Keratinocyte (primary cell): ENCODE data around the gene EML5. TPM values are rescaled to one million over a fixed set of nuclear protein-coding genes. Genes with fewer than 3 reads are reported as not detected.

Source experiments
- DNase-seq: peaks from one replicate; pipeline ENCODE4 v3.0.0-alpha.2; 2011; ENCODE audit warnings: low read depth, missing footprints, low spot score
- FAIRE-seq: peaks from 2 replicates; lab custom pipeline; 2011; peaks lifted over from hg19 to GRCh38; lab: Jason Lieb, UNC
- H2AFZ ChIP-seq: 2 replicates; pipeline ENCODE4 v1.6.0; 2012; ENCODE audit warnings: low read length, control low read depth, inconsistent platforms; ENCODE audit not compliant: control insufficient read depth
- H3K27ac ChIP-seq: 2 replicates; pipeline ENCODE4 v1.5.1; 2011; ENCODE audit warnings: low read length; ENCODE audit not compliant: control insufficient read depth, insufficient read depth
- H3K27me3 ChIP-seq: 3 replicates; pipeline ENCODE4 v1.6.0; 2011; ENCODE audit warnings: low read length; ENCODE audit not compliant: control insufficient read depth, insufficient read depth; ENCODE audit errors: extremely low read depth
- H3K36me3 ChIP-seq, 2 experiments: 2 replicates in 1 of 2; 3 replicates in 1 of 2; pipeline ENCODE4 v1.5.1; 2011; ENCODE audit warnings: low read length in 2 of 2, mild to moderate bottlenecking in 1 of 2; ENCODE audit not compliant: control insufficient read depth in 2 of 2, insufficient read depth in 2 of 2; ENCODE audit errors: extremely low read depth in 1 of 2
- H3K4me1 ChIP-seq: 3 replicates; pipeline ENCODE4 v1.5.1; 2011; ENCODE audit warnings: low read length; ENCODE audit not compliant: control insufficient read depth, insufficient read depth; ENCODE audit errors: extremely low read depth
- H3K4me2 ChIP-seq: 3 replicates; pipeline ENCODE4 v1.6.0; 2011; ENCODE audit warnings: low read depth, low read length; ENCODE audit not compliant: control insufficient read depth, insufficient read depth; ENCODE audit errors: extremely low read depth
- H3K4me3 ChIP-seq, 3 experiments: fragments of 200-600 bp in 1 of 3; sonication (generic) in 1 of 3; 2 replicates in 2 of 3; 3 replicates in 1 of 3; pipeline ENCODE4 v1.5.1; 2011 to 2016; ENCODE audit warnings: low read length in 3 of 3, mild to moderate bottlenecking in 3 of 3, control low read depth in 2 of 3, inconsistent platforms in 1 of 3, low read depth in 1 of 3, mixed read lengths in 1 of 3, mixed run types in 1 of 3, moderate library complexity in 1 of 3; ENCODE audit not compliant: control insufficient read depth in 2 of 3, insufficient read depth in 2 of 3; ENCODE audit errors: extremely low read depth in 1 of 3
- H3K79me2 ChIP-seq: 2 replicates; pipeline ENCODE4 v1.6.0; 2012; ENCODE audit warnings: low read length; ENCODE audit not compliant: control insufficient read depth, insufficient read depth
- H3K9ac ChIP-seq: 3 replicates; pipeline ENCODE4 v1.6.0; 2011; ENCODE audit warnings: low read length; ENCODE audit not compliant: control insufficient read depth, insufficient read depth; ENCODE audit errors: extremely low read depth
- H3K9me1 ChIP-seq: 3 replicates; pipeline ENCODE4 v1.6.0; 2011; ENCODE audit warnings: low read length; ENCODE audit not compliant: control insufficient read depth, insufficient read depth; ENCODE audit errors: extremely low read depth
- H3K9me3 ChIP-seq: 2 replicates; pipeline ENCODE4 v1.5.1; 2012; ENCODE audit warnings: low read depth, low read length; ENCODE audit not compliant: control insufficient read depth
- H4K20me1 ChIP-seq: 3 replicates; pipeline ENCODE4 v1.6.0; 2011; ENCODE audit warnings: low read length; ENCODE audit not compliant: control insufficient read depth, insufficient read depth; ENCODE audit errors: extremely low read depth
- CTCF ChIP-seq, 3 experiments: IDR thresholded peaks in 1 of 3; conservative IDR thresholded peaks in 1 of 3; optimal IDR thresholded peaks in 1 of 3; 2 replicates in 2 of 3; 3 replicates in 1 of 3; pipeline versions ENCODE3 to v1.5.1; 2011; ENCODE audit warnings: low read length in 3 of 3, mild to moderate bottlenecking in 3 of 3, moderate library complexity in 2 of 3, control low read depth in 1 of 3, inconsistent platforms in 1 of 3; ENCODE audit not compliant: insufficient read depth in 2 of 3; ENCODE audit errors: extremely low read depth in 1 of 3
- EZH2 ChIP-seq: IDR thresholded peaks from one replicate; pipeline ENCODE4 v1.6.1; 2012; ENCODE audit warnings: inconsistent platforms, mild to moderate bottlenecking, low read length, moderate library complexity
- dilution Hi-C: fragments of 300-500 bp; cut with MboI; formaldehyde crosslinking; loops from one replicate; pipeline ENCODE4 v1.7.0; 2020; ENCODE audit warnings: low sequenced_read_pairs; ENCODE audit not compliant: extremely low pct_ligation_motif_present
- polyA plus RNA-seq, 5 experiments: library from polyadenylated mRNA; depleted of rRNA in 3 of 5; stranded (reverse) in 3 of 5; stranded (forward) in 1 of 5; unstranded in 1 of 5; fragments of >200 nt; gene quantifications; 1 replicate in 1 of 5; 2 replicates in 3 of 5; 3 replicates in 1 of 5; pipeline versions ENCODE4 v1.2.1 to v1.2.3, GENCODE V29; 2011 to 2012; ENCODE audit warnings: missing spikeins in 2 of 5, low read depth in 1 of 5, low replicate concordance in 1 of 5

Gene EML5
- polyA plus RNA-seq, 1 donor (not counting 4 experiments of a cell fraction or from before 2014, with no cell fraction given), result 1.4 TPM

GRCh38 chr14:88599761-88600439 is 192.9 kb downstream of the EML5 start:
- Histone ChIP-seq H3K4me1 (no peaks in the 10 kb centered on the region), H3K4me3 (no peak overlapping the region), H3K9ac (no peak overlapping the region), H3K27me3 (no peaks in the 10 kb centered on the region), H3K4me2 (no peak overlapping the region), H3K27ac (no peak overlapping the region), H3K36me3 (peaks cover 23 to 24% of the 10 kb centered on the region in 2 experiments), H2AFZ (no peak overlapping the region), H4K20me1 (no peaks in the 10 kb centered on the region), H3K9me3 (no peaks in the 10 kb centered on the region), H3K9me1 (no peaks in the 10 kb centered on the region), H3K79me2 (no peaks in the 10 kb centered on the region)
- TF ChIP-seq EZH2 (no peak), CTCF (optimal IDR thresholded peaks at IDR 0.05 in 1 of 3, IDR thresholded peaks at IDR 0.05 in 1 of 3, conservative IDR thresholded peaks at IDR 0.05 in 1 of 3; ENCODE audit: extremely low read depth in 1 of 3, insufficient read depth in 2 of 3, low read length in 3 of 3) (no peak)
- DNase-seq, result no peak
- dilution Hi-C loops, result no loop called here
- no peak for FAIRE-seq

GRCh38 chr14:88599326-88599725 is 193.4 kb downstream of the EML5 start:
- Histone ChIP-seq H3K27me3 (no peaks in the 10 kb centered on the region), H3K9me1 (no peaks in the 10 kb centered on the region), H3K79me2 (no peaks in the 10 kb centered on the region), H2AFZ (no peak overlapping the region), H3K4me1 (no peaks in the 10 kb centered on the region), H3K27ac (no peak overlapping the region), H3K9ac (no peak overlapping the region), H3K4me2 (no peak overlapping the region), H3K4me3 (no peak overlapping the region), H3K36me3 (peaks cover 23 to 24% of the 10 kb centered on the region in 2 experiments), H3K9me3 (no peaks in the 10 kb centered on the region), H4K20me1 (no peaks in the 10 kb centered on the region)
- FAIRE-seq (no peak), DNase-seq (no peak)
- dilution Hi-C loops, result no loop called here
- TF ChIP-seq EZH2 (no peak), CTCF (optimal IDR thresholded peaks at IDR 0.05 in 1 of 3, IDR thresholded peaks at IDR 0.05 in 1 of 3, conservative IDR thresholded peaks at IDR 0.05 in 1 of 3; ENCODE audit: extremely low read depth in 1 of 3, insufficient read depth in 2 of 3, low read length in 3 of 3) (no peak)
